NCI-H2171 treated with DMSO at 0.1 percent for 48 hours (cell line): ENCODE results near the gene ATP5MG.
"Not testable (repeated sequence)": the region's sequence is repeated elsewhere in the genome, so short reads cannot be mapped to it uniquely, and the experiment has no call there.

ENCODE experiments used
- DNase-seq: peaks from one replicate; lab custom pipeline; 2025; lab: John Stamatoyannopoulos, UW

Gene ATP5MG

GRCh38 chr11:118410055-118410745 is 8.8 kb downstream of the ATP5MG start:
- no peak for DNase-seq

DNA sequence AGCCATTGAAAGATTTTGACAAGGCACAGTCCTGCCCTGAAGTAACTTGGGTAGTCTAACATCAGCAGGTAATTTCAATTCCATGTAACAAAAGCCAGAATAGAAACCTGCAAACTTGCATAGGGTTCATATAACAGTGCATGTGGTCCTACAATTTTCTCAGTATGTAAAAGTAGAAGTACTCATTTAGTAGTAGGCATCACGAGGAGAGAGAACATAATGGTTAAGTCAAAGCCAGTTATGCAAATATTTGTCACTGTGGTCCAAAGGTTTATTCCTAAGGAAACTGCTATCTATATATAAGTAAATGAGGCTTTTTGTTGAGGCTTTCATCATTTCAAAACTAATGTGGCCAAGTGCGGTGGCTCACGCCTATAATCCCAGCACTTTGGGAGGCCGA is 10.1 kb downstream of the ATP5MG start:
- no peak for DNase-seq

DNA sequence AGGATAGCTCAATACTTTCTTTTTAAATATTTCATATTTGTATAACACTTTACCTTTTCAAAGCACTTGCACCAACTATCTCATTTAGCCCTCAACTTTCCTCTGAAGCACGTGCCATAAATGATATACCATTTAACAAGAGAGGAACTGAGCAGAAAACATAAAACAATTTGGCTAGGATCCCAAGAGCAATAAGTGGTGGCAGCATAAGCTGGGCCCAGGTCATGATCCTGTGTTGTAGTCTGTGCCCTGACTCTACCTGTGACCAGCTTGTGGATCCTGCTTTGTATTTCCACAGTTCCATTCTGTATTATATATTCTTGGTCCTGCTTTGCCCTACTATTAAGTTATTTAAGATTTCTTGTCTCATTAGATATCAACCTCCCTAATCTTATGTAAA is 11.5 kb downstream of the ATP5MG start:
- DNase-seq, result no peak

GRCh38 chr11:118415062-118415738 is 13.8 kb downstream of the ATP5MG start:
- no peak for DNase-seq

GRCh38 chr11:118415739-118416068 is 14.3 kb downstream of the ATP5MG start:
- DNase-seq, result no peak

DNA sequence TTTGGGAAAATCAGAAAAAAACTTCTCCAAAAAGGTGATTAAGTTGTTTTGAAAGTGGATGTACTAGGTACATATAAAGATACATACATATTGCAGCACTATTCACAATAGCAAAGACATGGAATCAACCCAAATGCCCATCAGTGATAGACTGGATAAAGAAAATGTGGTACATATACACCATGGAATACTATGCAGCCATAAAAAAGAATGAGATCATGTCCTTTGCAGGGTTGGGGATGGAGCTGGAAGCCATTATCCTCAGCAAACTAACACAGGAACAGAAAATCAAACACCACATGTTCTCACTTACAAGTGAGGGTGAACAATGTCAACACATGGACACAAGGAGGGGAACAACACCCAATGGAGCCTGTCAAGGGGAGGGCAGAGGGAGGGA is 15.5 kb downstream of the ATP5MG start:
- DNase-seq, result not testable (repeated sequence)

GRCh38 chr11:118417801-118418200 is 16.4 kb downstream of the ATP5MG start:
- DNase-seq, result no peak

GRCh38 chr11:118418766-118419165 is 17.4 kb downstream of the ATP5MG start:
- no peak for DNase-seq

DNA sequence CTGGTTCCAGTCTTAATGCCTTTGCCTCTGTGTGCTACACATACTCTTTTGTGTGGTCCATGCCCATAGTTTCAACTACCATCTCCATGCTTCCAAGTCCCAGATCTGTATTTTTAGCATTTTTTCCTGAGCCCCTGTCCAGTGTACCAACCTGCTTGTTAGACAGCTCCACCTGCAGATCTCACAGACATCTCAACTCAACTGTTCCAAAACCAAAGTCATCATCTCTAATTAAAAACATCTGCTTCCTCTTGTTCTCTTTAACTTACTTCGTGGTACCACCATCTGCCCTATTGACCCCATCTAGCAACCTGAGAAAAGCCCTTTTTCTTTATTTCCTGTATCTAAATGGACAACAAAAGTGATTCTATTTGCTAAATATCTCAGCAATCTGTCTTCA is 26.3 kb downstream of the ATP5MG start:
- DNase-seq, result no peak

DNA sequence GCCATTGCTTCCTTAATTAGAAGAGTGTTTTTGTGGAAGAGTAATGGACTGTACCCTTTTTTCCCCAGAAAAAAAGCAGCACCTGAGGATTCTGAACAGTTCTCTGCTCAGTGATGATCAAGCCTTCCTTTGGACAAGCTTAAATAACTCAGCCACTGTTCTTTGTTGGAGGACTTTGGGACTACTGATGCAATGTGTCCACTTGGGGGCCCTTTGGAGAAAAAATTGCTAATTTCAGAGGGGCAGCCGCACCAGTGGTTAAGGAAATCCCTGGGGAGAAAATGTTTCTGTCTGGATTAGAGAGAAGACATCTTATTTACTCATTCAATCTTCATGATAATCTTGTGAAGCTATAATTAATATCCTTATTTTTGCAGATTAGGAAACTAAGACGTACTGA is 29.6 kb downstream of the ATP5MG start:
- DNase-seq, result no peak

- peak; percentile 73 for DNase-seq
These were observed 32.7 kb downstream of the ATP5MG start for GRCh38 chr11:118434123-118434552.

DNA sequence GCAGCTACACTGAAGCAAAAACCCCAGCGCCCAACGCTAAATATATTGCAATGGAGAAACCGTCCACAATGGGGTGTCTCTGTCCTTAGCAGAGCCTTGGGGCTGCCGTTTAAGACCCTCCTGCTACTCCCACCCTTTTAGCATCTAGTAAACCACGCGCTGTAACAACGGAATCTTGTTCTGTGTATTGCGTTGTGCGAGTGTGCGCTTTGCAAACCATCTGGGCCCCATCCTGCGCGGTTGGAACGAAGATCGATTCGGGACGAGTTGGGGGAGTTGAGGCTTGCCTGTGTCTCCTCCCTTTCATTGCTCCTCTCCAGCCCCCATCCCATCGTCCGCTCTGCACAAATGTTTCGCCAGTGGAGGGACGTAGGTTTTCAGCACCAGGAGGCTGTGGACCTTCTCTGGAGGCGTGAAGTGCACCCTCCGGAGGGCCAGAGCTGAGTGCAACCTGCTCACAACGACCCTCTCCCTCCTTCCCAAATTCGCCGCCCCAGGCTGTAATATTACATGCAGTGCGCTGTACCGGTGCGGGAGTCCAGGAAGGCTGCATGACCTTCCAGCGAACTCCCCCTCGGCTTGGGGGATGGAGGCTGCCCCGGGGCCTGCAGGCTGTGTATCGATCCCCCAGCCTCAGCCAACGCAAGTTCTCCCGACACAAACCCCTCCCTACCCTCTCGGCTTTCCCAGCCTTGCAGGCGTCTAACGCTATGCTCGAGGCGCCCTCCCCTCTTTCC is 33.3 kb downstream of the ATP5MG start:
- peak; percentile 73 for DNase-seq

- peak; percentile 88 for DNase-seq
These were observed 34.0 kb downstream of the ATP5MG start for GRCh38 chr11:118435290-118435892.

DNA sequence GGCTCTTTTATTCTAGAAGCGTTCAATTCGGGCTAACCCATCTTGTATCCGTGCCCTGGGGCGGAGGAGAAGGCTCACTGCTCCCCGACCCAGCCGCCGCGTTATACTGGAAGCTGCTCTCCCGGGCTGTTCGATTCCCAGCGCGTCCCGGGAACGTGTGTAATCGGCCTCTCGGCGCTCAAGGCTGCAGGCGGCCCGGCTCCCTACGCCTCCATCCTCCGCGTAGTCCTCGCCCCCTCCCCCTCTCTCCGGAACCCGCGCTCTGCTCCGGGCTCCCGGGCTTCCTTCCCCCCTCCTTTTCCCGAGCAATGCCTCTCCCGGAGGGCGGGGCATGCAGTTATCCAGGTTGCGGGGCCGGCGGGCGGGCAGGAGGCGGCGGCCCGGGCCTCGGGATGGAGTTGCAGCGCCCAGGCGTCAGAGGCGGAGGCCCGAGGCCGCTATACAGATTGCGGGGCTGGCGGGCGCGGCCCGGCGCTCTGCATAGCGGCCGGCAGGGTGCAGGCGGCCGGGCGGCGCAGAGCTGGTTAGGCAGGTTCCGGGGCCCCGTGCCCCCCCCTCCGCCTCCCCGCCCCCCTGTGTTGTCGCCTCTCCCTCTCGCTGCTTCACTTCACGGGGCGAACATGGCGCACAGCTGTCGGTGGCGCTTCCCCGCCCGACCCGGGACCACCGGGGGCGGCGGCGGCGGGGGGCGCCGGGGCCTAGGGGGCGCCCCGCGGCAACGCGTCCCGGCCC is 34.7 kb downstream of the ATP5MG start, which contains the start of gene KMT2A:
Gene KMT2A, plus strand, starts transcription at position 600 of the 732 bp plus-strand sequence. Its CDS starts 21 bp downstream, at position 621.
- DNase-seq, result peak; percentile 89

GRCh38 chr11:118436639-118437207 is 35.3 kb downstream of the ATP5MG start:
- DNase-seq, result no peak

DNA sequence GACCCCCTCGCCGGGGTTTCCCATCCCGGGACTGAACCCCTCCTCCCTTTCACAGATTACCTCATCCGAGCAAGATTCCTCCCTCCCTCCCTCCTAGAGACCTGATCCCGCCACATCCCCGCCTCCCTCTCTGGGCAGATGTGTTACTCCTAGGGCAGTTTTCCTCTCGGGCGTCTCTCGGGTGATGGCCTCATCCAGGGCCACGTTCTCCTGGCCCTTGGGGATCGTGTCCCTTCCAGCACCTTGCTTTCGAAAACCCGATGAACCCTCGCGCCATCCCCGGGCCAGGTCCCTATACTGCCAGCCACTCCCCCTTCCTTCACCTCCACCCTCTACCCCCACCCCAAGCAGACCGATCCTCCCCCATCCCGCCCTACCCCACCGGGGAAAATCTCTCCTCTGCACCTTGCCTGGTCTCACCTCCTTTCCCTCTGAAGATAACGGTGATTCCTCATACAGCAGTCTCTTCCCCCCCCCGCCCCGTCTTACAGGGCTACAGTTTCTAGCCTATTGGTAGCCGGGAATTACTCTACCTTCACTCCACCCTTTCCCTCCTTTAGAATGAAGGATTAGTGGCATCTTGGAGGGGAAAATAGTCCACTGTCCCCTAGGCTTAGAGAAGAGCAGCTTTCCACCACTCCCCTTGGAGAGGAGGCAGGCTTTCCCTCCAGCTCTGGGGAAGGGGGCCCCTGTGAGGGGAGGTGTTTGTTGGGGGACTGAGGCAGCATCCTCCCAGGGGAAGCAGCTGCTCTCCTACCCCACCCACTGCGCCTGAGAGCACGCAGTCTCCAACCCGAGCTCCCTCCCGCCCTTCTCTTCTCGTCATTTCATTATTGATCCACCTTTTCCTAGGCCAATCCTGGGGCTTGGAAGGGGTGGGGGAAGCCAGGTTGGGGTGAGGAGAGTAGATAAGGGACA is 36.1 kb downstream of the ATP5MG start:
- DNase-seq, result peak; percentile 36

DNA sequence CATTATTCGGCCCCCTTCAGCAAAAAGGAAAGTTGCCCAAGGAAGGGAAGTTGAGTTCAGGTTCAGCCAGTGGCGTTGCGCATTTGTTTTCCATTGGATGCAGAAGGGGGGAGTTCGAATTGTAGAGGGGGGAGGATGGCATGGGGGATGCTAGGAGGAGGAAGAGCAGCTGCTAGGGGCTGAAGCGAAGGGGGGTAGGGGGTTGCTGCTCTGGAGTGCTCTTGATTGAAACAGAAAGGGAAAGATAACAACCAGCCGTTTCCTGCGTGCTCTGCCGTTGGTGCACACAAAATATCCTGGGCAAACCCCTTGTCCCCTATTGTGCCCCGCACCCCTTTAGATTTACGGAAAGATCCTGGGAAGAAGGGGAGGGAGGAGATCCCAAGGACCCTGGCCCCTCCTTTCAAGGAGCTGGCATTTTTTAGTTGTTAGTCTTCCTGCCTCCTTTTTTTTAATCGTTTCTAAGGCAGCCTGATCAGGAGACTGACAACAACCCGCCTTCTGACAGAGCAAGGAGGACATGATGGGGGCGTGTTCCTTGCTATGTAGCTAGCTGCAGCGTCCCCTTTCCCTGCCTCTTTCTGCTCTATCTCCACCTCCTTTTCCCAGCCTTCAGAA is 37.0 kb downstream of the ATP5MG start:
- DNase-seq, result no peak

DNA sequence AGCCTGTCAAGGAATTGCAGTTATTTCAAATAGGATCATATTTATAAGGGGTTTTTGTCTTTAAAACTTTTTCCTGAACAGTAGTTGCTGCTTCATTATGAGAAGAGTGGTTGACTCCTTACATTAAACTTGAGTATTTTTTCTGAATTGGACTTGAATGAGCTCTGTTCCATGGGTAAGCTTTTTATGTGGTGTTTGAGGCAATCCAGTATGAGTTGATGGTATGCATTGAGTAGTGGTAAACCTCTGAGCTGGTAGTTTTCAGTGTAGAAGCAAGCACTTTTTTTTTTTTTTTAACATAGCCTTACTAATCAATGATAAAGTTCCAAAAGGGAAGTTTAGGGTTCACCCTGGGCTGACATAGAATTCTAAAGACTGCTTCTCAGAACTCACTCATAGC is 38.2 kb downstream of the ATP5MG start:
- DNase-seq, result no peak

DNA sequence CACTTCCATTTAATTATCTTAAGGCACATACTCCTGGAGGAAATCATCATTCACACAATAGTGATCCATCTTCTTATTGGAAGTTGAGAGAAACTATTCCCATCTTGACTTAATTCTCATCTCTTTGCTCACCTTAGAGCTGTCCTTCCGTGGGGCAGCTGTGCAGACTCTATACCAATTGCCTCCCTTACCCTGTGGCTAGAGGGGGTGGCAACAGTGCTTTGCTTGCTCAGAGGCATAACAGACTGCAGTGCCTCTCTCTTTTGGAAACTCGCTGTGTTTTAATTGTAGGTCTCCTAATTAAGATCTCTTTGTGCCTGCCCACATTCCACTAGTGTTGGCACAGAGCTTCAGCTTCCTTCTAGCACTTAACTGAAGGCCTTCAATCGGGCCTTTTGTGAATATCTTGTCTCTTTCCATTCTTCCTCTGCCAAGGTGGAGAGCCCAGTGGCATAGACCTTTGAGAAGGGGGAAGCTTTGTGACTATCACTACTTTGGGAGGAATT is 40.4 kb downstream of the ATP5MG start:
- DNase-seq, result no peak

DNA sequence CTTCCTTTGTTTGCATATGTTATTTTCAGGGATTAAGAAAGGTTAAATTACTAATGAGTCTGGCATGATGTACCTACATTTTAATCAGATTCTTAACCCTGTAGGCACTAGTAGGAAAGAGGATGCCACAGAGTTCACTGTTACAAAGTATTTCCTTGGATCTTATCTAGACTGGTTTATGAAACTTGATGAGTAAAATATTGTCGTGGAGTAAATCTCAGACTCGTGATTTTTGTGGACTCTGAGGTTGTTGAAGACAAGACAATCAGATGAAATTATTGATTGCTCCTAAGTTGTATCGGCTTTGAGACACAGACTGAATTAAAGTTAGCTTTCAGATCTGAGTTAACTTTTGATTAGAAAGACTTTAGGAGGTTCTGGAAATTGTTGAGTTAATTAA is 40.9 kb downstream of the ATP5MG start:
- no peak for DNase-seq
